ENCODE data around the gene ADAMTS12.

GRCh38 chr5:33846851-33847250 lies 44.9 kb downstream of the ADAMTS12 start:
- TF ChIP-seq CTCF (IDR thresholded peaks at IDR 0.05) (no peak), ZFX (IDR thresholded peaks at IDR 0.05; ENCODE audit: borderline replicate concordance) (no peak)
